ENCODE measurements around the gene PPM1N. TPM values are rescaled to one million over a fixed set of nuclear protein-coding genes. Genes with fewer than 3 reads are reported as not detected.

PPM1N gene
- total and polyA plus RNA-seq, 2 donors (not counting 1 experiment from before 2014, with no cell fraction given), result 2.3 to 2.8 TPM

DNA sequence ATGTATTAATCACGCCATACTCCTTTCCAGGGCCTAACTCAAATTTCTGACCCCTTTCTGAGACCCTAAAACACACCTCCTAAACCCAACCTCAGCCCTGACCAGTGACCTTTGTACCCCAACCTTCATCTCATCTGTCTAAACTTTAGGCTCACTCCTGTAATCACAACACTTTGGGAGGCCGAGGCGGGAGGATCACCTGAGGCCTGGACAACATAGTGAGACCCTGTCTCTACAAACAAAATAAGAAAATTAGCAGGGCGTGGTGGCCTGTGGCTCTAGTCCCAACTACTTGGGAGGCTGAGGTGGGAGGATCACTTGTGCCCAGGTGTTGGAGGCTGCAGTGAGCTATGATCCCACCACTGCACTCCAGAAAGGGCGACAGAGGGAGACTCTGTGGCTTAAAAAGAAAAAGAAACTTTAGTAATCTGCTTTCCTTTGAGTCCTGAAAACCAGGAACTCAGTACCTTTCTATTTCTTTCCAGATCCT lies 6.1 kb upstream of the PPM1N start:
- Histone ChIP-seq H3K4me3 (replicated peaks in 1 of 4; ENCODE audit: control extremely low read depth in 1 of 4, insufficient read depth in 1 of 4, low read depth in 3 of 4, low read length in 4 of 4) (peak overlapping the region in 2 of 4 experiments; percentile 58 to 76), H3K27ac (ENCODE audit: insufficient read depth, low read length) (no peak overlapping the region)
- no peak for DNase-seq (ENCODE audit: low read depth in 2 of 2)

DNA sequence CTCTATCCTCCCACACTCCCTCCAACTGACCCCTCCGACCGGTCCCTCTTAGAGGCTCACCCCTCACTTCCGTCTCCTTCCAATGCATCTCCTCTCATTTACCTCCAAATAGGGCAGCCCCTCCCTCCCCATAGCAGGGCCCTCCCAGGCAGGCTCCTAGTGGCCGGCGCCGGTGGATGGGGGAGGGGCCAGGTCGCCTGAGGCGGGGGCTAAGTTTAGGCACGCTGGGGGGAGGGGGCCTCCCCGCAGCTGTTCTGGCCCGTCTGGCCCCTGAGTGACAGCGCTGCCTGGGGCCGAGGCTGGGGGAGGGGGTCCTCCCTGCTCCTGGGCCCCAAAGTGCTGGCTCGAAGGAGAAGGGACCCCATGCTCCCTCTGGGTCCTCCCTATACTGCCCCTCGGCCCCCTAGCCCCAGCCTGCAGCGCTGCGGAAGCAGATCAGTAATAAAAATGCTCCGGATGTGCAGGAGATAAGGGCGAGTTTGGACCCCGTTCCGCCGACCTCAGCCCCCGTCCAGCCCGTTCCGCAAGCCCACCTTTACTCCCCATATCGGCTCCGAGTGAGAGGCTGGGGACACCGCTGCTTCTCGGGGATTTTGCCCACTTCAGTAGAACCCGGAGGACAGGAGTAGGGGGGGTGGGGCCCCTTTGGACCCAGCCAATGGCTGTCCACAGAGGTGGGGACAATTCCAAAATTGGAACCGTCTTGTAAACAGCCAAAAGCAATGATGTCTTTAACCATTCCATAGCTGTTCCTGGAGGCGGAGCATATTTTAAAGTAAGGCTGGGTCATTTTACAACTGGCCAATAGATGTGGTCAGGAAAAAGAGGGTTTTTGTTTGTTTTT lies 5.4 kb upstream of the PPM1N start:
- Histone ChIP-seq H3K27me3 (ENCODE audit: control insufficient read depth, insufficient read depth, low read length) (no peaks in the 10 kb centered on the region), H3K27ac (ENCODE audit: insufficient read depth, low read length) (peak overlapping the region; percentile 32), H3K79me2 (ENCODE audit: control insufficient read depth, insufficient read depth, low read length) (no peaks in the 10 kb centered on the region), H3K4me1 (ENCODE audit: control insufficient read depth, extremely low read depth, insufficient read depth, low read length) (peaks cover 5% of the 10 kb centered on the region), H2AFZ (ENCODE audit: low read length) (peak overlapping the region; percentile 93), H3K4me3 (replicated peaks in 1 of 4; ENCODE audit: control extremely low read depth in 1 of 4, insufficient read depth in 1 of 4, low read depth in 3 of 4, low read length in 4 of 4) (peak overlapping the region; percentile 58 to 76 (median 71)), H3K9ac (ENCODE audit: insufficient read depth, low read length) (peak overlapping the region; percentile 30), H3K9me3 (ENCODE audit: control insufficient read depth, insufficient read depth, low read depth, low read length) (no peaks in the 10 kb centered on the region), H3K4me2 (ENCODE audit: extremely low read depth, insufficient read depth, low read length) (peak overlapping the region; percentile 83), H4K20me1 (ENCODE audit: control insufficient read depth, extremely low read depth, insufficient read depth, low read length) (no peaks in the 10 kb centered on the region), H3K36me3 (ENCODE audit: control insufficient read depth, insufficient read depth, low read length) (no peaks in the 10 kb centered on the region)
- DNase-seq (ENCODE audit: low read depth in 2 of 2), result peak; percentile 67 to 91
- TF ChIP-seq, protein P1, sequence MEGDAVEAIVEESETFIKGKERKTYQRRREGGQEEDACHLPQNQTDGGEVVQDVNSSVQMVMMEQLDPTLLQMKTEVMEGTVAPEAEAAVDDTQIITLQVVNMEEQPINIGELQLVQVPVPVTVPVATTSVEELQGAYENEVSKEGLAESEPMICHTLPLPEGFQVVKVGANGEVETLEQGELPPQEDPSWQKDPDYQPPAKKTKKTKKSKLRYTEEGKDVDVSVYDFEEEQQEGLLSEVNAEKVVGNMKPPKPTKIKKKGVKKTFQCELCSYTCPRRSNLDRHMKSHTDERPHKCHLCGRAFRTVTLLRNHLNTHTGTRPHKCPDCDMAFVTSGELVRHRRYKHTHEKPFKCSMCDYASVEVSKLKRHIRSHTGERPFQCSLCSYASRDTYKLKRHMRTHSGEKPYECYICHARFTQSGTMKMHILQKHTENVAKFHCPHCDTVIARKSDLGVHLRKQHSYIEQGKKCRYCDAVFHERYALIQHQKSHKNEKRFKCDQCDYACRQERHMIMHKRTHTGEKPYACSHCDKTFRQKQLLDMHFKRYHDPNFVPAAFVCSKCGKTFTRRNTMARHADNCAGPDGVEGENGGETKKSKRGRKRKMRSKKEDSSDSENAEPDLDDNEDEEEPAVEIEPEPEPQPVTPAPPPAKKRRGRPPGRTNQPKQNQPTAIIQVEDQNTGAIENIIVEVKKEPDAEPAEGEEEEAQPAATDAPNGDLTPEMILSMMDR (conservative IDR thresholded peaks at IDR 0.05 in 1 of 2, IDR thresholded peaks at IDR 0.05 in 1 of 2; ENCODE audit: low read depth in 1 of 2, low read length in 2 of 2), result no peak
- TF ChIP-seq EZH2 (IDR thresholded peaks at IDR 0.05; ENCODE audit: low read length, missing control alignments), result no peak

More for the DNA sequence above, 6.1 kb upstream of the PPM1N start:
- H3K9me3 ChIP-seq (ENCODE audit: control insufficient read depth, insufficient read depth, low read depth, low read length), result no peaks in the 10 kb centered on the region
- H3K4me2 ChIP-seq (ENCODE audit: extremely low read depth, insufficient read depth, low read length), result peak overlapping the region; percentile 83
- H3K9ac ChIP-seq (ENCODE audit: insufficient read depth, low read length), result no peak overlapping the region
- H3K79me2 ChIP-seq (ENCODE audit: control insufficient read depth, insufficient read depth, low read length), result no peaks in the 10 kb centered on the region
- H3K36me3 ChIP-seq (ENCODE audit: control insufficient read depth, insufficient read depth, low read length), result no peaks in the 10 kb centered on the region
- H2AFZ ChIP-seq (ENCODE audit: low read length), result no peak overlapping the region
- H4K20me1 ChIP-seq (ENCODE audit: control insufficient read depth, extremely low read depth, insufficient read depth, low read length), result no peaks in the 10 kb centered on the region
- peaks cover 5% of the 10 kb centered on the region for H3K4me1 ChIP-seq (ENCODE audit: control insufficient read depth, extremely low read depth, insufficient read depth, low read length)
- TF ChIP-seq, protein P1 (conservative IDR thresholded peaks at IDR 0.05 in 1 of 2, IDR thresholded peaks at IDR 0.05 in 1 of 2; ENCODE audit: low read depth in 1 of 2, low read length in 2 of 2), result no peak
- TF ChIP-seq EZH2 (IDR thresholded peaks at IDR 0.05; ENCODE audit: low read length, missing control alignments), result no peak
- no peaks in the 10 kb centered on the region for H3K27me3 ChIP-seq (ENCODE audit: control insufficient read depth, insufficient read depth, low read length)

DNA sequence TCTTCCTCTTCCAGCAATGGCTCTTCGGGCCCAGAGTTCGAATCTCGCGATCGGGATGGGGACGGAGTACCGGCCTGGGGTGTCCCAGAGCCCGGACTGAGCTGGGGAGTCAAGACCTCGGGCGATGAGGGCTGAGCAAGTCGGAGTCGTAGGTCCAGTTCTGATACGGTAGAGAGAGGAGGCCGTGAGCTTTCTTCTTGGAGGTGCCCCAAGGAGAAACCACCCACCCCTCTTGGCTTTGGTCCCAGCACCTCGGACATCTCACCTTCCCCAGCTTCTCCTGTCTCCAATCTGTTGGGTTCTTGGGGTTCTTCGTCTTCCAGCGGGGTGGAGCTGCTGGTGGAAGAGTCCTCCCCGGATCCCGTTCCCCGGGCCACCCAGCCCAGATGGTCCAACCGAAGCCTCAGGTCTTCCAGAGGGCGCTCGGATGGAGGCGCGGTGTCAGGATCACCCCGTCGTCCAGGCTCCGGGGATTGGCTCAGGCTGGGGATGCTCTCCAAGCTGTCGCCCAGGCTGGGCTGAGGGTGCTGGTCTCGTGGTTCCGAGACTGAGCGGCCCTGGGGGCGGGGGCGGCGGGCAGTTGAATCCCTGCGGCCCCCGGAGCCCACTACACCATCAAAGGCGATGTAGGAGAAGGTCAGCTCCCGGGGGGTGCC lies 3.9 kb upstream of the PPM1N start:
- DNase-seq (ENCODE audit: low read depth in 2 of 2), result no peak
- H3K4me2 ChIP-seq (ENCODE audit: extremely low read depth, insufficient read depth, low read length), result no peak overlapping the region
- H4K20me1 ChIP-seq (ENCODE audit: control insufficient read depth, extremely low read depth, insufficient read depth, low read length), result no peaks in the 10 kb centered on the region
- peaks cover 11% of the 10 kb centered on the region for H3K4me1 ChIP-seq (ENCODE audit: control insufficient read depth, extremely low read depth, insufficient read depth, low read length)
- TF ChIP-seq, protein P1 (conservative IDR thresholded peaks at IDR 0.05 in 1 of 2, IDR thresholded peaks at IDR 0.05 in 1 of 2; ENCODE audit: low read depth in 1 of 2, low read length in 2 of 2), result no peak
- no peak for TF ChIP-seq EZH2 (IDR thresholded peaks at IDR 0.05; ENCODE audit: low read length, missing control alignments)
- H3K9ac ChIP-seq (ENCODE audit: insufficient read depth, low read length), result no peak overlapping the region
- H3K27me3 ChIP-seq (ENCODE audit: control insufficient read depth, insufficient read depth, low read length), result no peaks in the 10 kb centered on the region
- H3K27ac ChIP-seq (ENCODE audit: insufficient read depth, low read length), result no peak overlapping the region
- no peak overlapping the region for H3K4me3 ChIP-seq (replicated peaks in 1 of 4; ENCODE audit: control extremely low read depth in 1 of 4, insufficient read depth in 1 of 4, low read depth in 3 of 4, low read length in 4 of 4)
- no peak overlapping the region for H2AFZ ChIP-seq (ENCODE audit: low read length)
- H3K9me3 ChIP-seq (ENCODE audit: control insufficient read depth, insufficient read depth, low read depth, low read length), result no peaks in the 10 kb centered on the region
- H3K36me3 ChIP-seq (ENCODE audit: control insufficient read depth, insufficient read depth, low read length), result no peaks in the 10 kb centered on the region
- H3K79me2 ChIP-seq (ENCODE audit: control insufficient read depth, insufficient read depth, low read length), result no peaks in the 10 kb centered on the region
